WI38 (cell line): ENCODE data around the gene PTPN18.
"Not testable (repeated sequence)": the region's sequence is repeated elsewhere in the genome, so short reads cannot be mapped to it uniquely, and the experiment has no call there.

Source experiments
- H3K4me3 ChIP-seq: 2 replicates; pipeline ENCODE4 v1.5.1; 2011; ENCODE audit warnings: low read depth, mild to moderate bottlenecking, control low read depth, low read length
- TF ChIP-seq, protein P1 (sequence below): IDR thresholded peaks from 2 replicates; pipeline ENCODE4 v1.5.1; 2012; ENCODE audit warnings: low read depth, mild to moderate bottlenecking, control low read depth, low read length

The PTPN18 gene

DNA sequence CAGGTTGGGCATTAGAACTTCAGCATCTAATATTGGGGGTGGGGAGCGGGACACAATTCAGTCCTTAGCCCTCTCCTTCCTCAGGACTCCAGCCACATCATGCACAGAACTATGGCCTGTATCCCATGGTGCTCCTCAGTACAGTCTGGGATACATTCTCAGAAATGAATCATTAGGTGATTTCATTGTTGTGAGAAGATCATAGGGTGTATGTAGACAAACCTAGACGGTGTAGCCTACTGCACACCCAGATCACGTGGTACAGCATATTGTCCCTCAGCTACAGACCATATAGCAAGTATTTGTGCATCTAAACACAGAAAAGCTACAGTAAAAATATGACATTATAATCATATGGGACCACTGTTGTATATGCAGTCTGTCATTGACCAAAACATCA, 36.3 kb upstream of the PTPN18 start:
- H3K4me3 ChIP-seq = no peak overlapping the region
- TF ChIP-seq, protein P1, sequence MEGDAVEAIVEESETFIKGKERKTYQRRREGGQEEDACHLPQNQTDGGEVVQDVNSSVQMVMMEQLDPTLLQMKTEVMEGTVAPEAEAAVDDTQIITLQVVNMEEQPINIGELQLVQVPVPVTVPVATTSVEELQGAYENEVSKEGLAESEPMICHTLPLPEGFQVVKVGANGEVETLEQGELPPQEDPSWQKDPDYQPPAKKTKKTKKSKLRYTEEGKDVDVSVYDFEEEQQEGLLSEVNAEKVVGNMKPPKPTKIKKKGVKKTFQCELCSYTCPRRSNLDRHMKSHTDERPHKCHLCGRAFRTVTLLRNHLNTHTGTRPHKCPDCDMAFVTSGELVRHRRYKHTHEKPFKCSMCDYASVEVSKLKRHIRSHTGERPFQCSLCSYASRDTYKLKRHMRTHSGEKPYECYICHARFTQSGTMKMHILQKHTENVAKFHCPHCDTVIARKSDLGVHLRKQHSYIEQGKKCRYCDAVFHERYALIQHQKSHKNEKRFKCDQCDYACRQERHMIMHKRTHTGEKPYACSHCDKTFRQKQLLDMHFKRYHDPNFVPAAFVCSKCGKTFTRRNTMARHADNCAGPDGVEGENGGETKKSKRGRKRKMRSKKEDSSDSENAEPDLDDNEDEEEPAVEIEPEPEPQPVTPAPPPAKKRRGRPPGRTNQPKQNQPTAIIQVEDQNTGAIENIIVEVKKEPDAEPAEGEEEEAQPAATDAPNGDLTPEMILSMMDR = no peak

DNA sequence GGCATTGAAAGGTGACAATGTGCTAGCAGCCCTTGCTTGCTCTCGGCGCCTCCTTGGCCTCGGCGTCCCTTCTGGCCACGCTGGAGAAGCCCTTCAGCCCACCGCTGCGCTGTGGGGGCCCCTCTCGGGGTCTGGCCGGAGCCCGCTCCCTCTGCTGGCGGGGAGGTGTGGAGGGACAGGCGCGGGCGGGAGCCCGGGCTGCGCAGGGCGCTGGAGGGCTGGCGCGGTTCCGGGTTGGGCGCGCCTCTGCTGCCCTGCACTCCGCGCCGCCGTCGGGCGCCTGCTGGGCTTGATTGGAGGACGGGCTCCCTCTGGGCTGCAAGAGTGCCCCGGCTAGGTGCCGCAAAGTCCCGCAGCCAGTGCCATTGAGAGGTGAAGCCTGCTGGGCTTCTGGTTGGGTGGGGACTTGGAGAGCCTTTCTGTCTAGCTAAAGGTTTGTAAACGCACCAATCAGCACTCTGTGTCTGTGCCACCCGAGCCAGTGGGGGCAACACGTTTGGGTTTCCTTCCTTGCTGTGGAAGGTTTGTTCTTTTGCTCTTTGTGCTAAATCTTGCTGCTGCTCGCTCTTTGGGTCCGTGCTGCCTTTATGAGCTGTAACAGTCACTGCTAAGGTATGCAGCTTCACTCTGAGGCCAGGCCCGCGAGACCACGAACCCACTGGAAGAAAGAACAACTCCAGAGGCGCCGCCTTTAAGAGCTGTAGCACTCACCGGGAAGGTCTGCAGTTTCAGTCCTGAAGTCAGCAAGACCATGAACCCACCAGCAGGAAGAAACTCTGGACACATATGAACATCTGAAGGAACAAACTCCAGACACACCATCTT, 27.9 kb upstream of the PTPN18 start:
- no peak overlapping the region for H3K4me3 ChIP-seq
- TF ChIP-seq, protein P1 = no peak

DNA sequence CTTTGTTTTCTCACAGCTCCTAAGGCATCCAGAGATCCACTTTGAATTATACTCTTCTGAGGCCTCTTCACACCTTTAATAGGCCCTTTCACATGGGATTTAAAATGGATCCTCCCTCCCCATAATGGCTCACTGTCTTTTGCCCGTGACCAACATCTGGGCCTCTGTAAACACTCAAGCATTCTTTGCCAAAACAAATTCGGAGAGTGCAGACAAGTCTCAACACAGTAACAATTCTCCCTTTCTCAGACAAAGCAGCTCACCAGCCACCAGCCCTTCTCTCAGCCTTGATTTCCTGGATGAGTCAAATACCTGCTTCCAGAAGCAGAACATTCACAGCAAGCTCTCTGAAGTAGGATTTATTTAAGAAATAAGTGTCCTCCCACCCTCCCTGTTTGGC, 27.1 kb upstream of the PTPN18 start:
- TF ChIP-seq, protein P1 = no peak
- H3K4me3 ChIP-seq = no peak overlapping the region

- H3K4me3 ChIP-seq = no peak overlapping the region
- TF ChIP-seq, protein P1 = peak; percentile 92
Measured at GRCh38 chr2:130332271-130333073, 23.4 kb upstream of the PTPN18 start.

DNA sequence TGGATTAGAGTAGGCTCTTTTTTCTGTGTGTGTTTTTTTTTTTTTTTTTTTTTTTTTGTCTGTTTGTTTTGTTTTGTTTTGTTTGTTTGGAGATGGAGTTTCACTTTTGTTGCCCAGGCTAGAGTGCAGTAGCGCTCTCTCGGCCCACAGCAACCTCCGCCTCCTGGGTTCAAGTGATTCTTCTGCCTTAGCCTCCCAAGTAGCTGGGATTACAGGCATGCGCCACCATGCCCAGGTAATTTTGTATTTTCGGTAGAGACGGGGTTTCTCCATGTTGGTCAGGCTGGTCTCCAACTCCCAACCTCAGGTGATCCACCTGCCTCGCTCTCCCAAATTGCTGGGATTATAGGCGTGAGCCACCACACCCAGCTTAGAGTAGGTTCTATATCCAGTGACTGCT, 22.6 kb upstream of the PTPN18 start:
- not testable (repeated sequence) for H3K4me3 ChIP-seq

DNA sequence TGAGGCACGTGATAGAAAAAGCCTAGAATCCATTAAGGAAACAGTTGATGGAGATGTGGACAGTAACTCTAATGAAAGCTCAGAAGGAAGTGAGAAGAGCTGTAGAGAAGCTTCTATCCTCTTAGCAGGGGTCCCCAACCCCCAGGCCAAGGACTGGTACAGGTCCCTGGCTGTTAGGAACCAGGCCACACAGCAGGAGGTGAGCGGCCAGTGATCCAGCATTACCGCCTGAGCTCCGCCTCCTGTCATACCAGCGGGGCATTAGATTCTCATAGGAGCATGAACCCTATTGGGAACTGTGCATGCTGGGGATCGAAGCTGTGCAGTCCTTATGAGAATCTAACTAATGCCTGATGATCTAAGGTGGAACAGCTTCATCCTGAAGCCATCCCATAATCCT, 21.8 kb upstream of the PTPN18 start:
- no peak overlapping the region for H3K4me3 ChIP-seq
- TF ChIP-seq, protein P1 = no peak

- TF ChIP-seq, protein P1 = no peak
- no peak overlapping the region for H3K4me3 ChIP-seq
Measured at GRCh38 chr2:130335226-130335625, 20.6 kb upstream of the PTPN18 start.
